Left ventricle myocardium inferior (tissue), 1 donor: Measurements from ENCODE around the gene C11orf68. TPM values are rescaled to one million over a fixed set of nuclear protein-coding genes. Genes with fewer than 3 reads are reported as not detected.
A peak's percentile ranks its signal among the peaks of the same experiment; 100 is the strongest.
"Not testable (repeated sequence)": the region's sequence is repeated elsewhere in the genome, so short reads cannot be mapped to it uniquely, and the experiment has no call there.

Experiments used
- DNase-seq: peaks from one replicate; pipeline ENCODE4 v3.0.0-alpha.2; 2020
- H3K27ac ChIP-seq: fragments of 200-600 bp; replicated peaks from 2 replicates; pipeline ENCODE4 v1.8.0; 2021
- H3K27me3 ChIP-seq: fragments of 200-600 bp; 2 replicates; pipeline ENCODE4 v1.8.0; 2021; ENCODE audit warnings: low read depth
- H3K36me3 ChIP-seq: fragments of 200-600 bp; 2 replicates; pipeline ENCODE4 v1.8.0; 2021
- H3K4me1 ChIP-seq: fragments of 200-600 bp; 2 replicates; pipeline ENCODE4 v1.8.0; 2021
- H3K4me3 ChIP-seq: fragments of 200-600 bp; 2 replicates; pipeline ENCODE4 v1.8.0; 2021; ENCODE audit warnings: mild to moderate bottlenecking, moderate library complexity
- H3K9me3 ChIP-seq: fragments of 200-600 bp; replicated peaks from 2 replicates; pipeline ENCODE4 v1.8.0; 2021
- CTCF ChIP-seq: fragments of 200-600 bp; IDR thresholded peaks from 2 replicates; pipeline ENCODE4 v1.8.0; 2021; ENCODE audit warnings: antibody characterized with exemption, mild to moderate bottlenecking, borderline replicate concordance
- intact Hi-C: fragments of 100-400 bp; cut with micrococcal nuclease; formaldehyde crosslinking; loops from one replicate; pipeline ENCODE4 v1.11.0; 2022
- total RNA-seq: library from RNA; stranded (reverse); fragmentation: NEBNext Ultra II Directional; extraction: Animal tissue kit (Norgen Biotek cat#: 25700); gene quantifications from one replicate; pipeline ENCODE4 v1.2.1, GENCODE V29; 2021
- donor health status: DM: no; HTN: yes; CAD: no; lungs with severe emphysema.

C11orf68 gene
- total RNA-seq, 1 donor from 2014 or later: 37.3 TPM

GRCh38 chr11:65897020-65897471, 21.8 kb downstream of the C11orf68 start:
- no peak for DNase-seq
- Histone ChIP-seq H3K36me3 (no peaks in the 10 kb centered on the region), H3K9me3 (no peaks in the 10 kb centered on the region), H3K27ac (no peak overlapping the region), H3K4me1 (peaks cover 52% of the 10 kb centered on the region), H3K4me3 (no peak overlapping the region), H3K27me3 (peaks cover 15% of the 10 kb centered on the region)
- TF ChIP-seq CTCF: no peak
- intact Hi-C loops: no loop called here

- TF ChIP-seq CTCF: no peak
- Histone ChIP-seq H3K9me3 (no peaks in the 10 kb centered on the region), H3K27me3 (peaks cover 15% of the 10 kb centered on the region), H3K4me1 (peaks cover 59% of the 10 kb centered on the region), H3K4me3 (no peak overlapping the region), H3K36me3 (no peaks in the 10 kb centered on the region), H3K27ac (no peak overlapping the region)
- DNase-seq: no peak
- intact Hi-C loops: no loop called here
Measured at GRCh38 chr11:65896034-65896999, 22.5 kb downstream of the C11orf68 start.

DNA sequence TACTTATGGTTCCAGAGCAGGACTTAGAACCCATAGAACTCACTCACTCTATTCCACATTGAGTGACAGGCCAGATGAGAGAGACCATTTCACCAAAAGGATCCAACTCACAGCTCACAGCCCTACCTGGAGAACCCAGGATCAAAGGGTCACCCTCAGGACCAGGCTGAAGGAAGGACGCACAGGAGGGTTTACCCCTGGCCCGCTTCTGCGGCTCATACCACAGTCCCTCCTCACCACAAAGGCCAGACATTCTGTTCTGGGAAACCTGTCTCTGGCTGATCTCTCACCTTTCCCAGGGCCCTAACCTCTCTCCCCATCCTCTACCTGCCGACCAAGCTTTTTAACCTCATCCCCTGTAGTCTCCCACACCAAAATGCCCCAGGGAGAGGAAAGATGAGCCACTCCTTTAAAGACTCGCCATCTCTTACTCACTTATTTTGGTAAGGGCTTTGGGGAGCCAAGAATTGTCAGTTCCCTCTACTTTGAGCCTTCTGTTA, 23.3 kb downstream of the C11orf68 start:
- Histone ChIP-seq H3K27me3 (peaks cover 15% of the 10 kb centered on the region), H3K36me3 (no peaks in the 10 kb centered on the region), H3K27ac (no peak overlapping the region), H3K9me3 (no peaks in the 10 kb centered on the region), H3K4me3 (no peak overlapping the region), H3K4me1 (peaks cover 63% of the 10 kb centered on the region)
- intact Hi-C loops: no loop called here
- TF ChIP-seq CTCF: no peak
- DNase-seq: no peak

DNA sequence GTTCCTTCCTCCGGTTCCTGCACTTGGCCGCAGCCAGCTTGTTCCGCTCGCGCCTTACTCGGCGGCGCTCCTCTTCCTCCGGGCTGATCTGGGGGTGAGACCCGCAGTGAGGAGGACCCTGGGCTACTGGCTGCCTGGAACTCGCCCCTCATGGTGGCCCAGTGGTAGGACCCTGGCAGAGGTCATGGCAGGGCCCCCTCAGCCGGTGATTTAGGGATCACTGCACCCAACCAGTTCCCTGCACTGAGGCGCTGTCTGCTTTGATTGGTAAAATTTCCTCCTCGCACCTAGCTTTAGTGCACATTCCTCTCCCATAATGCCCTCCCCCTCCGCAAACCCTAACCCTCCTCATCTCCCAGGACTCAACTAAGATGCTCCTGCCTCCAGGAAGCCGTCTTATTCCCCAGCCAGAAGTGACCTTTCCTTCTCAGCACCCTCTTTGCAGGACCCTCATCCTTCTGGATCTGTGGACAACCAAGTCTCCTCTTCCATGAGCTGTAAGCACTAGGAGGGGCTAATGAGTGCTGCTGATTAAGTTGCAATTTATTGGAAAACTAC, 24.7 kb downstream of the C11orf68 start:
- peak overlapping the region; percentile 81 for H3K4me3 ChIP-seq
- H3K9me3 ChIP-seq: no peaks in the 10 kb centered on the region
- H3K4me1 ChIP-seq: peaks cover 59% of the 10 kb centered on the region
- H3K27ac ChIP-seq: peak overlapping the region; percentile 99
- TF ChIP-seq CTCF: no peak
- DNase-seq: peak; percentile 64
- intact Hi-C loops: no loop called here
- no peaks in the 10 kb centered on the region for H3K36me3 ChIP-seq
- peaks cover 3% of the 10 kb centered on the region for H3K27me3 ChIP-seq

DNA sequence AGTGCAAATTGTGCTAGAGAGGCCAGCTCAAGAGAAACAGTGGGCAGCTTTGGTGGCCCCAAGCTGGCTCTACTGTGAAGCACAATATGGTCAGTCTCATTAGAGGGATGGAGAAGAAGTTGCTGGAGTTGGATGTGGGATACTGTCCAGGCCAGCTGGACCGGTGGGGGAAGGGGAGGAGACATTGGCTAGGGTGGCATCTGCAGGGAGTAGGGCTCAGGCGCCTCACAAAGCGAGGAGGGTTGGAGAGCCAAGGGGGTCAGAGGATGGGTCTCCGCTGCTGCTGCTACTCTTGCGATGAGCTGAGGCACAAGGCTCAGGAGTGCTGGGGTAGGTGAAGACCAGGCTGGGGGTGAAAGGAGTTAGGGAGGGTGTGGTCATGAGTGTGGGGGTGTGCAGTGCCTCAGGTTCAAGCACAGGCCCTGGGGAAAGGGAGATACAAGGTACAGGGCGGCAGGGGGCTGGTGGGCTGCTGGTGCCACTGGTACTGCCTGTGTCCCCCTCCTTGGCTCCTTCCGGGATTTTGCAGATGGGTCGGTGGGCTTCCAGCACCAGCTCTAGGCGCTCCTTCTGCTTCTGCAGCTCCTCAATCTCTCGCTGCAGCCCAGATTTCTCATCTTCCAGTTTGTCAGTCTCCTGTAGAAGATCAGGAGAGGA, 26.1 kb downstream of the C11orf68 start:
- Histone ChIP-seq H3K4me3 (peak overlapping the region; percentile 81), H3K36me3 (no peaks in the 10 kb centered on the region), H3K9me3 (no peaks in the 10 kb centered on the region), H3K4me1 (peaks cover 64% of the 10 kb centered on the region), H3K27ac (peak overlapping the region; percentile 99), H3K27me3 (no peaks in the 10 kb centered on the region)
- no peak for TF ChIP-seq CTCF
- intact Hi-C loops: no loop called here
- no peak for DNase-seq

- H3K36me3 ChIP-seq, DNase-seq, H3K27me3 ChIP-seq, intact Hi-C loops, H3K9me3 ChIP-seq: not testable (repeated sequence)
- Histone ChIP-seq H3K27ac (peak overlapping the region; percentile 99), H3K4me3 (peak overlapping the region; percentile 81), H3K4me1 (peaks cover 70% of the 10 kb centered on the region)
Measured at GRCh38 chr11:65892137-65892540, 26.7 kb downstream of the C11orf68 start.
